ACC112 (cell line): ENCODE measurements around the gene FGD4.

ENCODE experiments used
- H2AFZ ChIP-seq: fragments of 200-600 bp; sonication (generic); one replicate; pipeline ENCODE4 v1.6.0; 2017; ENCODE audit warnings: antibody characterized with exemption, low read length; ENCODE audit not compliant: unreplicated experiment
- H3K27ac ChIP-seq: fragments of 200-600 bp; sonication (generic); 2 replicates; pipeline ENCODE4 v1.5.1; 2014; ENCODE audit warnings: low read depth, mild to moderate bottlenecking, antibody characterized with exemption, low read length, moderate library complexity
- H3K27me3 ChIP-seq: fragments of 200-600 bp; sonication (generic); 2 replicates; pipeline ENCODE4 v1.6.1; 2014; ENCODE audit warnings: mild to moderate bottlenecking, antibody characterized with exemption, low read length, moderate library complexity, mixed read lengths; ENCODE audit not compliant: insufficient read depth
- H3K36me3 ChIP-seq: fragments of 200-600 bp; sonication (generic); 2 replicates; pipeline ENCODE4 v1.6.1; 2016; ENCODE audit warnings: mild to moderate bottlenecking, antibody characterized with exemption, low read length, moderate library complexity, mixed read lengths; ENCODE audit not compliant: insufficient read depth
- H3K4me1 ChIP-seq: fragments of 200-600 bp; sonication (generic); one replicate; pipeline ENCODE4 v1.6.1; 2016; ENCODE audit warnings: low read length, mixed read lengths; ENCODE audit not compliant: insufficient read depth, unreplicated experiment, control insufficient read depth
- H3K4me3 ChIP-seq: fragments of 200-600 bp; sonication (generic); 2 replicates; pipeline ENCODE4 v1.5.1; 2014; ENCODE audit warnings: mild to moderate bottlenecking, low read depth, low read length
- H3K79me2 ChIP-seq: fragments of 200-600 bp; sonication (generic); one replicate; pipeline ENCODE4 v1.6.0; 2016; ENCODE audit warnings: low read length; ENCODE audit not compliant: control insufficient read depth, unreplicated experiment, insufficient read depth

Gene FGD4

GRCh38 chr12:32379213-32379612 is 20.1 kb upstream of the FGD4 start:
- H3K36me3 ChIP-seq: no peaks in the 10 kb centered on the region

GRCh38 chr12:32379667-32380066 is 19.7 kb upstream of the FGD4 start:
- H3K79me2 ChIP-seq: no peaks in the 10 kb centered on the region
- no peaks in the 10 kb centered on the region for H3K27me3 ChIP-seq
- no peak overlapping the region for H2AFZ ChIP-seq
- H3K36me3 ChIP-seq: no peaks in the 10 kb centered on the region
- H3K27ac ChIP-seq: no peak overlapping the region
- no peaks in the 10 kb centered on the region for H3K4me1 ChIP-seq
- no peak overlapping the region for H3K4me3 ChIP-seq

More at GRCh38 chr12:32379213-32379612, 20.1 kb upstream of the FGD4 start:
- Histone ChIP-seq H3K27ac (no peak overlapping the region), H2AFZ (no peak overlapping the region), H3K4me1 (no peaks in the 10 kb centered on the region), H3K79me2 (no peaks in the 10 kb centered on the region), H3K27me3 (no peaks in the 10 kb centered on the region), H3K4me3 (no peak overlapping the region)

GRCh38 chr12:32382226-32382625 is 17.1 kb upstream of the FGD4 start:
- H3K36me3 ChIP-seq: no peaks in the 10 kb centered on the region
- H3K79me2 ChIP-seq: no peaks in the 10 kb centered on the region
- no peaks in the 10 kb centered on the region for H3K4me1 ChIP-seq
- no peak overlapping the region for H3K4me3 ChIP-seq
- H3K27ac ChIP-seq: no peak overlapping the region
- no peak overlapping the region for H2AFZ ChIP-seq
- H3K27me3 ChIP-seq: no peaks in the 10 kb centered on the region

- no peaks in the 10 kb centered on the region for H3K27me3 ChIP-seq
- peak overlapping the region; percentile 49; the same call in 1 of the 2 replicates for H3K4me3 ChIP-seq
- H3K27ac ChIP-seq: no peak overlapping the region
- H2AFZ ChIP-seq: peak overlapping the region; percentile 25
- H3K36me3 ChIP-seq: no peaks in the 10 kb centered on the region
- no peaks in the 10 kb centered on the region for H3K4me1 ChIP-seq
- no peaks in the 10 kb centered on the region for H3K79me2 ChIP-seq
Observed at GRCh38 chr12:32390572-32391219, 8.7 kb upstream of the FGD4 start.

- H3K79me2 ChIP-seq: no peaks in the 10 kb centered on the region
- H3K27ac ChIP-seq: no peak overlapping the region
- no peak overlapping the region for H3K4me3 ChIP-seq
- no peaks in the 10 kb centered on the region for H3K27me3 ChIP-seq
- no peaks in the 10 kb centered on the region for H3K36me3 ChIP-seq
- no peaks in the 10 kb centered on the region for H3K4me1 ChIP-seq
- H2AFZ ChIP-seq: peak overlapping the region; percentile 64
Observed at GRCh38 chr12:32395026-32395425, 4.3 kb upstream of the FGD4 start.

- Histone ChIP-seq H3K4me1 (peaks cover 9% of the 10 kb centered on the region), H3K36me3 (no peaks in the 10 kb centered on the region), H3K4me3 (no peak overlapping the region), H3K27ac (no peak overlapping the region), H2AFZ (no peak overlapping the region), H3K79me2 (peaks cover 5% of the 10 kb centered on the region), H3K27me3 (no peaks in the 10 kb centered on the region)
Observed at GRCh38 chr12:32397696-32398095, 1.7 kb upstream of the FGD4 start.

- no peak overlapping the region for H3K27ac ChIP-seq
- peaks cover 5% of the 10 kb centered on the region for H3K79me2 ChIP-seq
- H3K4me3 ChIP-seq: no peak overlapping the region; the same call in 1 of the 2 replicates
- no peaks in the 10 kb centered on the region for H3K27me3 ChIP-seq
- no peak overlapping the region for H2AFZ ChIP-seq
- H3K4me1 ChIP-seq: peaks cover 14% of the 10 kb centered on the region
- H3K36me3 ChIP-seq: no peaks in the 10 kb centered on the region
Observed at GRCh38 chr12:32398181-32398580, 1.2 kb upstream of the FGD4 start.

GRCh38 chr12:32398816-32399369 is 465 bp upstream of the FGD4 start:
- Histone ChIP-seq H2AFZ (peak overlapping the region; percentile 86), H3K79me2 (peaks cover 5% of the 10 kb centered on the region), H3K4me1 (peaks cover 15% of the 10 kb centered on the region), H3K27me3 (no peaks in the 10 kb centered on the region), H3K4me3 (peak overlapping the region; percentile 76), H3K27ac (no peak overlapping the region), H3K36me3 (no peaks in the 10 kb centered on the region)

GRCh38 chr12:32400114-32400672 is 835 bp downstream of the FGD4 start:
- H2AFZ ChIP-seq: peak overlapping the region; percentile 86
- no peaks in the 10 kb centered on the region for H3K36me3 ChIP-seq
- peaks cover 9% of the 10 kb centered on the region for H3K79me2 ChIP-seq
- H3K27ac ChIP-seq: no peak overlapping the region
- no peaks in the 10 kb centered on the region for H3K27me3 ChIP-seq
- peaks cover 15% of the 10 kb centered on the region for H3K4me1 ChIP-seq
- H3K4me3 ChIP-seq: peak overlapping the region; percentile 76

GRCh38 chr12:32400866-32401265 is 1.5 kb downstream of the FGD4 start:
- Histone ChIP-seq H3K4me3 (peak overlapping the region; percentile 76), H3K27me3 (no peaks in the 10 kb centered on the region), H3K79me2 (peaks cover 9% of the 10 kb centered on the region), H3K36me3 (no peaks in the 10 kb centered on the region), H2AFZ (peak overlapping the region; percentile 86), H3K27ac (no peak overlapping the region), H3K4me1 (peaks cover 15% of the 10 kb centered on the region)

GRCh38 chr12:32402170-32402569 is 2.8 kb downstream of the FGD4 start:
- H3K4me1 ChIP-seq: peaks cover 15% of the 10 kb centered on the region
- peaks cover 9% of the 10 kb centered on the region for H3K79me2 ChIP-seq
- H3K4me3 ChIP-seq: no peak overlapping the region

More at GRCh38 chr12:32402170-32402569, 2.8 kb downstream of the FGD4 start:
- H3K27me3 ChIP-seq: no peaks in the 10 kb centered on the region
- no peaks in the 10 kb centered on the region for H3K36me3 ChIP-seq
- no peak overlapping the region for H2AFZ ChIP-seq
- H3K27ac ChIP-seq: no peak overlapping the region
